ENCODE results near the gene STK32A.
"Not testable (repeated sequence)": the region's sequence is repeated elsewhere in the genome, so short reads cannot be mapped to it uniquely, and the experiment has no call there.

Gene STK32A

DNA sequence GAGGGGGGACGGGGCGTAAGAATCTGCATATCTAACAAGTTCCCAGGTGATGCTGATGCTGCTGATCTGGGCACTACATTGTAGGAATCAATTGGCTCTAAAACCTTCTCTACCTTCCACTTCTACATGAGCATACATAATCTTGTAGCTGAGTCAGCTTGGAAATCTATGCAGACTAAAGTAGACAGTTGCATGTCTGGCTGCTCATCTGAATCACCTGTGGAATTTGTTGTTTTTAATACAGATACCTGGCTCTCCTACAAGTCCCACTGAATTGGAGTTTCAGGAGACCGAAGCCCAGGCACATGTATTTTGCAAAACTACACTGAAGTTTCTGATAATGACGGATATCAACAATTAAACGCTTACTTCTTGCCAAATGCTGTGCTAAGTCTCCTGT, 113.6 kb downstream of the STK32A start:
- H3K36me3 ChIP-seq (replicated peaks), result no peaks in the 10 kb centered on the region
- no peak overlapping the region for H3K4me3 ChIP-seq (ENCODE audit: low read depth, low read length)
- TF ChIP-seq, protein P1, sequence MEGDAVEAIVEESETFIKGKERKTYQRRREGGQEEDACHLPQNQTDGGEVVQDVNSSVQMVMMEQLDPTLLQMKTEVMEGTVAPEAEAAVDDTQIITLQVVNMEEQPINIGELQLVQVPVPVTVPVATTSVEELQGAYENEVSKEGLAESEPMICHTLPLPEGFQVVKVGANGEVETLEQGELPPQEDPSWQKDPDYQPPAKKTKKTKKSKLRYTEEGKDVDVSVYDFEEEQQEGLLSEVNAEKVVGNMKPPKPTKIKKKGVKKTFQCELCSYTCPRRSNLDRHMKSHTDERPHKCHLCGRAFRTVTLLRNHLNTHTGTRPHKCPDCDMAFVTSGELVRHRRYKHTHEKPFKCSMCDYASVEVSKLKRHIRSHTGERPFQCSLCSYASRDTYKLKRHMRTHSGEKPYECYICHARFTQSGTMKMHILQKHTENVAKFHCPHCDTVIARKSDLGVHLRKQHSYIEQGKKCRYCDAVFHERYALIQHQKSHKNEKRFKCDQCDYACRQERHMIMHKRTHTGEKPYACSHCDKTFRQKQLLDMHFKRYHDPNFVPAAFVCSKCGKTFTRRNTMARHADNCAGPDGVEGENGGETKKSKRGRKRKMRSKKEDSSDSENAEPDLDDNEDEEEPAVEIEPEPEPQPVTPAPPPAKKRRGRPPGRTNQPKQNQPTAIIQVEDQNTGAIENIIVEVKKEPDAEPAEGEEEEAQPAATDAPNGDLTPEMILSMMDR (IDR thresholded peaks at IDR 0.05; ENCODE audit: low read depth, low read length, missing control alignments), result no peak
- in situ Hi-C loops (cut with HindIII; ENCODE audit: low pct_ligation_motif_present, low sequenced_read_pairs), result no loop called here
- DNase-seq, result no peak
- no peaks in the 10 kb centered on the region for H3K27me3 ChIP-seq (replicated peaks)
- no peak overlapping the region for H3K27ac ChIP-seq

DNA sequence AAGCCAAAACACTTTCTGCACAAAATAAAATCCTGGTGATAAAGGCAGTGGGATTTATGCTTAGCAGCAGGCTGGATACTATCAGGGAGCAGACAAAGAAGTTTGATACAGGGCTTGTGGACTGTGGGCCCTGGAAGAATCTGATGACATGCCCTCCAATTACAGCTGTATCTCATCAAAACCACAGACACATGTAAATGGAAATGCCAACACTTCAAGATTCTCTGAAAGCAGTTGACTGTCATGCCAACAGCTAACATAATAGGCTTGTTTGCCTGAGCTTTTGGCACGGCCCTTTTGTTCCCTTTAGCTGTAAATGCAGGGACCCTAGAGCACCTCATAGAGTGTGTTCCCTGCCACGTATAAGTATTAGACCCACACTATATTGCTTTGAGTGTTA, 114.4 kb downstream of the STK32A start:
- TF ChIP-seq, protein P1 (IDR thresholded peaks at IDR 0.05; ENCODE audit: low read depth, low read length, missing control alignments), result no peak
- DNase-seq, result no peak
- no peak overlapping the region for H3K27ac ChIP-seq
- no peak overlapping the region for H3K4me3 ChIP-seq (ENCODE audit: low read depth, low read length)
- H3K27me3 ChIP-seq (replicated peaks), result no peaks in the 10 kb centered on the region
- H3K36me3 ChIP-seq (replicated peaks), result no peaks in the 10 kb centered on the region
- in situ Hi-C loops (cut with HindIII; ENCODE audit: low pct_ligation_motif_present, low sequenced_read_pairs), result no loop called here

DNA sequence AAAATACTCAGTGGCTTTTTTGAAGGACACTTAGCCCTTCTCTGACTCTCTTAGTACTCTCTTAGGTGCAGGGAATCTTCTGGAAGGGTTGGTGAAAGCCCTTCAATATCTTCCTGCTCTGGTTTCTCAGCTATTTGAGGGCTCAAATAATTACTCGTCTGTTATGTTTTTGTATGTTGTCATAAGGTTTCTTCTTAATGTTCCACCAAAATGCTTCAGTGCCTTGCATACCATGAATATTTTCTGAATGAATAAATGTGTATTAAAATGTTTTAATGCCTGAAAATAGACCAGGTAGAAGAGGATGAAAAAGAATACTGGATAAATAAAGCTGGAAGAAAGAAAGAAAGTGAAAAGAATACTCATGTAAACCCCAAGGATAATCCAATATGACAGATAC, 124.3 kb downstream of the STK32A start:
- Histone ChIP-seq H3K4me3 (ENCODE audit: low read depth, low read length) (no peak overlapping the region), H3K27ac (no peak overlapping the region), H3K27me3 (replicated peaks) (no peaks in the 10 kb centered on the region), H3K36me3 (replicated peaks) (no peaks in the 10 kb centered on the region)
- no peak for DNase-seq
- TF ChIP-seq, protein P1 (IDR thresholded peaks at IDR 0.05; ENCODE audit: low read depth, low read length, missing control alignments), result no peak
- in situ Hi-C loops (cut with HindIII; ENCODE audit: low pct_ligation_motif_present, low sequenced_read_pairs), result no loop called here

DNA sequence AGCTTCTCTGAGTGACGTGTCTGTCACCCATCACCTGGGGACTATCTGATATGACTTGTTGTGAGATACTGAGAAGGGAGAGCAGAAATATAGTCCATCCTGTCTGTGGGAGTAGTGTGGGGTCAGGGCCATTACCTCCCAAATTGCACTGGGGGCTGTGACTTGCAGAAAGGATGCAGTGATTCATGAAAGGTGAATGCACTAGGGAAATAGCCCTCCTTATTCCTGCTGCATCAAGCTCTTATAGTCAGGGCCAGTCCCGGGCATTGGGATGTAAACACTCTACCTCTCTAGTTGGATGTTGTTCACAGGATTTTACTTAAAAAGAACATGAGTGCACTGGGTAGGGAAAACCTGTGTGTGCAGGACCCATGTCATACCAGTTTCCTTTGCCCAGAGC, 124.8 kb downstream of the STK32A start:
- Histone ChIP-seq H3K27me3 (replicated peaks) (no peaks in the 10 kb centered on the region), H3K27ac (no peak overlapping the region), H3K36me3 (replicated peaks) (no peaks in the 10 kb centered on the region), H3K4me3 (ENCODE audit: low read depth, low read length) (no peak overlapping the region)
- in situ Hi-C loops (cut with HindIII; ENCODE audit: low pct_ligation_motif_present, low sequenced_read_pairs), result no loop called here
- DNase-seq, result no peak
- TF ChIP-seq, protein P1 (IDR thresholded peaks at IDR 0.05; ENCODE audit: low read depth, low read length, missing control alignments), result no peak

DNA sequence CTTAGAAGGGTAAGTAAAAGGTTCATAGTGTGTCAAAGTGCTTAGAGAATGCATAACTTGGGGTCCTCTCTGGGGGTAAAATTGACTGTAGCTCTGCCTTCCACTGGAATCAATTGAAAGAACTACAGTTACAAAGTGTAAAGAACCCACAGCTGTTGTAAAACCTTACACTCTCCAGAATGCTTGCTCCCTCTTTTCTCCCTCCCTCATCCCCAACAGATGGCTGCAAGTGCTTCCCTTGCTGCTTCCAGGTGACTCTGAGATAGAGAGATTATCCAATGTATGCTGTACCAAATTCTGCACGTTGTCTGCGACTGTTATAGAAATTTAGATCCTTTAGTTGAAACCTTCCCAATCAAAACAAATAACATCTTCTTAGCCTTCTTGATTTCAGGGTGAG, 126.0 kb downstream of the STK32A start:
- TF ChIP-seq, protein P1 (IDR thresholded peaks at IDR 0.05; ENCODE audit: low read depth, low read length, missing control alignments), result no peak
- in situ Hi-C loops (cut with HindIII; ENCODE audit: low pct_ligation_motif_present, low sequenced_read_pairs), result no loop called here
- no peaks in the 10 kb centered on the region for H3K27me3 ChIP-seq (replicated peaks)
- no peak for DNase-seq
- no peaks in the 10 kb centered on the region for H3K36me3 ChIP-seq (replicated peaks)
- no peak overlapping the region for H3K27ac ChIP-seq
- no peak overlapping the region for H3K4me3 ChIP-seq (ENCODE audit: low read depth, low read length)

DNA sequence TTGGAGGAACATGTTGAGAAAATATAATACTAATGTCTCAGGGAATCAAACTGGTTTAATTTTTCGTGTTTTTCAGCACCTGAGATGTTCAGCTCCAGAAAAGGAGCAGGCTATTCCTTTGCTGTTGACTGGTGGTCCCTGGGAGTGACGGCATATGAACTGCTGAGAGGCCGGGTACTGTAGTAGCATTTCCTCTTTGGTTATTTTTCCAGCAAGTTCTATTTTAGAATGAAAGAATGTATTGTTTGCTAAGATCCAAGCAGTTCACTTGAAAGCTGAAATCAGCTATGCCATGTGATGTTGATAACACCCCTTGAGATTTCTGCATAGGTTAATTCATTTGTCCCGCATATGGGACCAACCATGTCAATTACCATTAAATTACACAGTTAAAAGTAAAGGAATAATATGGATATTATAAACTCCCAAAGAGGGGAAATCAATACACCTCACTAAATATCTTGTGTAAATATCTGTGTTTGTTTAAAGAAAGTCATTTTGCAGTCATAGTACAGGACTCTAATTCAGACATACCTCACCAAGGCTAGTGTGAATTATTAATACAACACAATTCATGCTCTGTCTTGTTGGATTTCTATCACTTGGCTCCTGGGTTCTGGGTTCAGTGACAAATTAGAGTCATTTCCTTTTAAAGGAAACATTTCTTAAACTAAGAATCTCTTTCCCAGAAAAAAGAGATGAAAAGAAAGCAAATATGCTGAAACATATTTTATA, 126.8 kb downstream of the STK32A start:
- Histone ChIP-seq H3K36me3 (replicated peaks) (no peaks in the 10 kb centered on the region), H3K27me3 (replicated peaks) (no peaks in the 10 kb centered on the region), H3K4me3 (ENCODE audit: low read depth, low read length) (no peak overlapping the region), H3K27ac (no peak overlapping the region)
- no peak for DNase-seq
- in situ Hi-C loops (cut with HindIII; ENCODE audit: low pct_ligation_motif_present, low sequenced_read_pairs), result no loop called here
- TF ChIP-seq, protein P1 (IDR thresholded peaks at IDR 0.05; ENCODE audit: low read depth, low read length, missing control alignments), result no peak

DNA sequence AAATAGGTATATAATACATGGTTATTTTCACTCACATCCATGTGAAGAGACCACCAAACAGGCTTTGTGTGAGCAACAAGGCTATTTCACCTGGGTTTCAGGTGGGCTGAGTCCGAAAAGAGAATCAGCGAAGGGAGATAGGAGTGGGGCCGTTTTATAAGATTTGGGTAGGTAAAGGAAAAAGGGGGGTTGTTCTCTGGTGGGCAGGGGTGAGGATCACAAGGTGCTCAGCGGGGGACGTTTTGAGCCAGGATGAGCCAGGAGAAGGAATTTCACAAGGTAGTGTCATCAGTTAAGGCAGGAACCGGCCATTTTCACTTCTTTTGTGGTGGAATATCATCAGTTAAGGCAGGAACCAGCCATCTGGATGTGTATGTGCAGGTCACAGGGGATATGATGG, 132.6 kb downstream of the STK32A start:
- H3K36me3 ChIP-seq (replicated peaks); DNase-seq; in situ Hi-C loops (cut with HindIII; ENCODE audit: low pct_ligation_motif_present, low sequenced_read_pairs); H3K4me3 ChIP-seq (ENCODE audit: low read depth, low read length); H3K27me3 ChIP-seq (replicated peaks); H3K27ac ChIP-seq: not testable (repeated sequence)

Measured in brain microvascular endothelial cell (primary cell).